GM23248 (cell line): Measurements from ENCODE around the gene NRIP3. TPM values are rescaled to one million over a fixed set of nuclear protein-coding genes. Genes with fewer than 3 reads are reported as not detected.

Experiments used
- DNase-seq: peaks from one replicate; pipeline ENCODE4 v3.0.0-alpha.2; 2015
- H2AFZ ChIP-seq: fragments of 200-600 bp; sonication (generic); 2 replicates; pipeline ENCODE4 v1.6.1; 2016; ENCODE audit warnings: antibody characterized with exemption
- H3F3A ChIP-seq: fragments of 200-600 bp; sonication (generic); 2 replicates; pipeline ENCODE4 v1.6.1; 2016; ENCODE audit warnings: mild to moderate bottlenecking, antibody characterized with exemption, mixed run types; ENCODE audit not compliant: insufficient read depth
- H3K27ac ChIP-seq: fragments of 200-600 bp; sonication (generic); 2 replicates; pipeline ENCODE4 v1.5.1; 2016; ENCODE audit warnings: mild to moderate bottlenecking
- H3K27me3 ChIP-seq: fragments of 200-600 bp; sonication (generic); replicated peaks from 2 replicates; pipeline ENCODE4 v1.6.1; 2016; ENCODE audit warnings: mild to moderate bottlenecking; ENCODE audit not compliant: insufficient read depth
- H3K36me3 ChIP-seq: fragments of 200-600 bp; sonication (generic); 2 replicates; pipeline ENCODE4 v1.6.1; 2016; ENCODE audit warnings: low read depth, mild to moderate bottlenecking
- H3K4me1 ChIP-seq: fragments of 200-600 bp; sonication (generic); 2 replicates; pipeline ENCODE4 v1.6.1; 2016; ENCODE audit warnings: mild to moderate bottlenecking; ENCODE audit not compliant: insufficient read depth
- H3K4me2 ChIP-seq: fragments of 200-600 bp; sonication (generic); one replicate; pipeline ENCODE4 v1.6.1; 2016; ENCODE audit warnings: mild to moderate bottlenecking; ENCODE audit not compliant: unreplicated experiment
- H3K4me3 ChIP-seq: fragments of 200-600 bp; sonication (generic); 2 replicates; pipeline ENCODE4 v1.5.1; 2016; ENCODE audit warnings: mild to moderate bottlenecking
- H3K79me2 ChIP-seq: fragments of 200-600 bp; sonication (generic); 2 replicates; pipeline ENCODE4 v1.6.1; 2016; ENCODE audit warnings: mild to moderate bottlenecking; ENCODE audit not compliant: insufficient read depth
- H3K9ac ChIP-seq: fragments of 200-600 bp; sonication (generic); 2 replicates; pipeline ENCODE4 v1.6.1; 2016; ENCODE audit warnings: mild to moderate bottlenecking
- H3K9me2 ChIP-seq: fragments of 200-600 bp; sonication (generic); 2 replicates; pipeline ENCODE4 v1.6.1; 2016; ENCODE audit warnings: mixed run types, mild to moderate bottlenecking, moderate library complexity; ENCODE audit not compliant: insufficient read depth
- H3K9me3 ChIP-seq: fragments of 200-600 bp; sonication (generic); one replicate; pipeline ENCODE4 v1.6.1; 2017; ENCODE audit warnings: low read depth
- H4K20me1 ChIP-seq: fragments of 200-600 bp; sonication (generic); 2 replicates; pipeline ENCODE4 v1.6.0; 2016; ENCODE audit not compliant: insufficient read depth
- EZH2 ChIP-seq: fragments of 200-600 bp; sonication (generic); IDR thresholded peaks from 2 replicates; pipeline ENCODE4 v1.6.1; 2018; ENCODE audit warnings: antibody characterized with exemption, mild to moderate bottlenecking; ENCODE audit not compliant: insufficient read depth, poor library complexity, severe bottlenecking
- EZH2phosphoT487 ChIP-seq: fragments of 200-600 bp; sonication (generic); IDR thresholded peaks from 2 replicates; pipeline ENCODE4 v1.6.1; 2018; ENCODE audit warnings: antibody characterized with exemption, moderate library complexity, mild to moderate bottlenecking, low read depth; ENCODE audit not compliant: insufficient read depth
- WGBS, 2 experiments: methylation state at CpG; one replicate each; pipeline ENCODE4 v1.1.6; 2015 to 2017; ENCODE audit warnings: low lambda C conversion rate in 2 of 2, low coverage in 1 of 2; ENCODE audit errors: missing lambda C conversion rate in 2 of 2; 5-methylcytosine and 5-hydroxymethylcytosine counted together
- in situ Hi-C: fragments of 300-500 bp; cut with MboI; formaldehyde crosslinking; loops from 2 replicates; pipeline ENCODE4 v1.15.0; 2020
- polyA plus RNA-seq: library from polyadenylated mRNA; unstranded; fragments of >200 nt; fragmentation: Nextera tagmentation; extraction: Ambion mirVana; gene quantifications from 2 replicates; pipeline ENCODE4 v1.2.1, GENCODE V29; 2016
- total RNA-seq: library from RNA; depleted of rRNA; stranded (reverse); fragments of >200 nt; shearing (Covaris generic); gene quantifications from 2 replicates; pipeline ENCODE4 v1.2.3, GENCODE V29; 2014

NRIP3 gene
- total and polyA plus RNA-seq, 2 experiments from 2014 or later = 4.8 to 10.8 TPM

GRCh38 chr11:9038541-9038940 is 34.7 kb upstream of the NRIP3 start:
- no peaks in the 10 kb centered on the region for H3K9me2 ChIP-seq
- 97 to 100% methylated on average over 3 of the region's 3 CpGs for WGBS, 2 experiments

GRCh38 chr11:9037963-9038362 is 34.2 kb upstream of the NRIP3 start:
- H3K27ac ChIP-seq = no peak overlapping the region
- H4K20me1 ChIP-seq = no peaks in the 10 kb centered on the region
- no peaks in the 10 kb centered on the region for H3F3A ChIP-seq
- no peak overlapping the region for H3K4me3 ChIP-seq
- no peaks in the 10 kb centered on the region for H3K9me2 ChIP-seq
- no peaks in the 10 kb centered on the region for H3K36me3 ChIP-seq
- H2AFZ ChIP-seq = no peak overlapping the region
- H3K9me3 ChIP-seq = no peaks in the 10 kb centered on the region
- in situ Hi-C loops = no loop called here
- H3K4me2 ChIP-seq = no peak overlapping the region
- H3K27me3 ChIP-seq = no peaks in the 10 kb centered on the region
- no peak for TF ChIP-seq EZH2phosphoT487
- TF ChIP-seq EZH2 = no peak
- 93 to 96% methylated on average over 1 of the region's 1 CpG for WGBS, 2 experiments
- no peak overlapping the region for H3K9ac ChIP-seq
- no peak for DNase-seq
- H3K79me2 ChIP-seq = no peaks in the 10 kb centered on the region
- no peaks in the 10 kb centered on the region for H3K4me1 ChIP-seq

More at GRCh38 chr11:9038541-9038940, 34.7 kb upstream of the NRIP3 start:
- no peak for DNase-seq
- Histone ChIP-seq H3K4me3 (no peak overlapping the region), H3K4me1 (no peaks in the 10 kb centered on the region), H2AFZ (no peak overlapping the region), H3K4me2 (no peak overlapping the region), H3K9me3 (no peaks in the 10 kb centered on the region), H3K27me3 (no peaks in the 10 kb centered on the region), H3K27ac (no peak overlapping the region), H3K79me2 (no peaks in the 10 kb centered on the region), H3F3A (no peaks in the 10 kb centered on the region), H4K20me1 (no peaks in the 10 kb centered on the region), H3K36me3 (no peaks in the 10 kb centered on the region), H3K9ac (no peak overlapping the region)
- no peak for TF ChIP-seq EZH2
- TF ChIP-seq EZH2phosphoT487 = no peak
- in situ Hi-C loops = no loop called here

- H3K27ac ChIP-seq = no peak overlapping the region
- no peaks in the 10 kb centered on the region for H3K9me2 ChIP-seq
- TF ChIP-seq EZH2 (no peak), EZH2phosphoT487 (no peak)
- in situ Hi-C loops = no loop called here
- H4K20me1 ChIP-seq = no peaks in the 10 kb centered on the region
- H3K36me3 ChIP-seq = no peaks in the 10 kb centered on the region
- 77 to 79% methylated on average over 7 of the region's 7 CpGs for WGBS, 2 experiments
- no peak overlapping the region for H2AFZ ChIP-seq
- H3K4me2 ChIP-seq = no peak overlapping the region
- no peak overlapping the region for H3K9ac ChIP-seq
- H3K4me3 ChIP-seq = no peak overlapping the region
- DNase-seq = no peak
- H3K27me3 ChIP-seq = no peaks in the 10 kb centered on the region
- no peaks in the 10 kb centered on the region for H3K79me2 ChIP-seq
- no peaks in the 10 kb centered on the region for H3K9me3 ChIP-seq
- H3K4me1 ChIP-seq = no peaks in the 10 kb centered on the region
- no peaks in the 10 kb centered on the region for H3F3A ChIP-seq
Observed at GRCh38 chr11:9037046-9037780, 33.4 kb upstream of the NRIP3 start.

- WGBS, 2 experiments = 68% methylated on average over 5 of the region's 5 CpGs
- Histone ChIP-seq H3F3A (no peaks in the 10 kb centered on the region), H3K4me1 (no peaks in the 10 kb centered on the region), H2AFZ (no peak overlapping the region), H3K4me3 (no peak overlapping the region), H3K27me3 (no peaks in the 10 kb centered on the region), H4K20me1 (no peaks in the 10 kb centered on the region), H3K9me2 (no peaks in the 10 kb centered on the region), H3K9me3 (no peaks in the 10 kb centered on the region), H3K4me2 (no peak overlapping the region), H3K36me3 (no peaks in the 10 kb centered on the region), H3K79me2 (no peaks in the 10 kb centered on the region), H3K9ac (no peak overlapping the region), H3K27ac (no peak overlapping the region)
- in situ Hi-C loops = no loop called here
- TF ChIP-seq EZH2phosphoT487 (no peak), EZH2 (no peak)
- DNase-seq = no peak
Observed at GRCh38 chr11:9030601-9031000, 26.8 kb upstream of the NRIP3 start.
